Left hindlimb (tissue), 1 donor: Measurements from ENCODE around the gene CASP4.
"Not testable (repeated sequence)": the region's sequence is repeated elsewhere in the genome, so short reads cannot be mapped to it uniquely, and the experiment has no call there.

Source experiments
- DNase-seq: peaks from one replicate; pipeline ENCODE4 v3.0.0-alpha.2; 2018

The CASP4 gene

DNA sequence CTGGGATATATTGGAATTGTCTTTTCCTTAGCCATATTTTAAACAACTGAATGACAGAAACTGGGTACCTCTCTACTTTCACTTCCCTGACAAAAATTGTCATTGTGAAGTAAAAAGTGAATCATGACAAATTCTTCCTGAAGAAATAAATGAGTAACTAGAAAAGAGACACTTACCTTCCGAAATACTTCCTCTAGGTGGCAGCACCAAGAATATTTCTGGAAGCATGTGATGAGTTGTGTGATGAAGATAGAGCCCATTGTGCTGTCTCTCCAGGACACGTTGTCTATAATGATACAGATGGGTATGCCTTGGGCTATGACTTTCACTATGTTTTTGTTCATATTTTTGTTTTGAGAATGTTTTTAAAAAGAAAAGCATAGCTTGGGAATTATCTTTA is 21.5 kb downstream of the CASP4 start:
- DNase-seq: no peak

DNA sequence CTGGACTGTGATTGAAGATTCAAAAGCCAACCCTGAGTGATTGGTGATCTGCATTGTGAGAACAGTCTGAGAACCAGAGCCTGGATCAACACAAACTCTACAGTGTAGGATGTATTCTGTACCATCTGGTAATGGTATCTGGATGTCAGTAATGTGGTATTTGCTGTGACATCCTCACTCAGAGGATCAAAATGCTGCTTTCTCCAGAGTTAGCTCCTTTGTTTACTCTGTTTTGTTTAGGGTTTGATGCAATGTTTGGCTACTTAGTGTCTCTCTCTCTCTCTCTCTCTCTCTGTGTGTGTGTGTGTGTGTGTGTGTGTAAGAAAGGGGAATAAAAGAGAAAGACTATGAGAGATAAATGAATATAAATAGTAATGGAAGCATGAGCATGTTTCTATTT is 24.3 kb downstream of the CASP4 start:
- DNase-seq: no peak

DNA sequence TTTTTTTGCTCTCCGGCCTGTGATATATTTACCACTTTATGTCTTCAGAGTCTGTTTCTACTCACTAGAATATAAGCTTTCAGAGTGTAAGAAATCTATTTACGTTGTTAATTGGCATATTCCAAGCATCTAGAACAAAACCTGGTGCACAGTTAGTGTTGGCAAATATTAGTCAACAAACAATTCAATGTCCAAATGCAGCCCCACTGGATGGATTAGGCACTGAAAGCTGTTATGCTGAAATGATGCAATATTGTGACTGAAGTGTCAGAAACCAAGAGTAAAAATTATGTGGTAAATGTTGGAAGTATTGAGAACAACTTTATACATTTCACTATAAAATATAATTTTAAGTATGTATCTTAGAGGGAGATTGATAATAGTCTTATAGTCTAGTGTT is 24.8 kb downstream of the CASP4 start:
- no peak for DNase-seq

DNA sequence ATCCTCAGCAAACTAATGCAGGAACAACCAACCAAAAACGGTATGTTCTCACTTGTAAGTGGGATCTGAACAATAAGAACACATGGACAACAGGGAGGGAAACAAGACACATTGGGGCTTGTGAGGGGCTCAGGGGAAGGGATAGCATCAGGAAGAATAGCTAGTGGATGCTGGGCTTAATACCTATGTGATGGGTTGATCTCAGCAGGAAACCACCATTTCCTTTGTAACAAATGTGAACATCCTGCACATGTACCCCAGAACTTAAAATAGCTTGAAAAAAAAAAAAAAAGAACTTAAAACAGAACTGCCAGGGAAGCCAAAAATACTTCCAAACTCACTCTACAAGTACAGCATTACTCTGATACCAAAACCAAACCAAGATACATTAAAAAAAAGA is 33.8 kb downstream of the CASP4 start:
- DNase-seq: no peak

DNA sequence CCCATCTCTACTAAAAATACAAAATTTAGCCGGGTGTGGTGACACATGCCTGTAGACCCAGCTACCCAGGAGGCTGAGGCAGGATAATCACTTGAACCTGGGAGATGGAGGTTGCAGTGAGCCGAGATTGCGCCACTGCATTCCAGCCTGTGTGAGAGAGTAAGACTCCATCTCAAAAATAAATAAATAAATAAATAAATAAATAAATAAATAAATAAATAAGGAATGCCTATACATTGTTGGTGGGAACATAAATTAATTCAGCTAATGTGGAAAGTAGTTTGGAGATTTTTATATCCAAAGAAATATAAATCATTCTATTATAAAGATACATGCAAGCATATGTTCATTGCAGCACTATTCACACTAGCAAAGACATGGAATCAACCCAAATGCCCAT is 34.3 kb downstream of the CASP4 start:
- DNase-seq: not testable (repeated sequence)

GRCh38 chr11:104928811-104929210 is 39.6 kb downstream of the CASP4 start:
- no peak for DNase-seq

- DNase-seq: no peak
These were observed 41.4 kb downstream of the CASP4 start for GRCh38 chr11:104926771-104927611.

GRCh38 chr11:104925850-104926249 is 42.5 kb downstream of the CASP4 start:
- DNase-seq: no peak

- no peak for DNase-seq
These were observed 50.1 kb downstream of the CASP4 start for GRCh38 chr11:104918113-104918824.

GRCh38 chr11:104917271-104918112 is 50.9 kb downstream of the CASP4 start:
- no peak for DNase-seq

DNA sequence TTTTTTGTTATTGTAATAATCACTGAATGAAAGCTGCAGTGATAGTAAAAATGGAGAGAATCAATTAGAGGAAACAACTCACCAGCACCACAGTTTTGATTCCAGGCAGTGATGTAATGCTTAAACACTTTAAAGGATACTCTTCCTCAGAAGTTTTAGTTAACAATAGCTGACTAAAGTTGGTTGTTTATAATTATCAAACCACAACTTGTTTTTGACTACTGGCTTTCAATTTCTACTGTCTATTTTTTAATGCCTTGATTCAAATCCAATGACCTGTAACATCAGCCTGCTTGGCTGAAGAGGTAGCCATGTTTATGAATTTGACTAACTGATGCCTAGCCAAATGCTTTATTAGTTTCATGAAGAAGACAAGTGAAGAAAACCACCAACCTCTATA is 51.9 kb downstream of the CASP4 start:
- no peak for DNase-seq

DNA sequence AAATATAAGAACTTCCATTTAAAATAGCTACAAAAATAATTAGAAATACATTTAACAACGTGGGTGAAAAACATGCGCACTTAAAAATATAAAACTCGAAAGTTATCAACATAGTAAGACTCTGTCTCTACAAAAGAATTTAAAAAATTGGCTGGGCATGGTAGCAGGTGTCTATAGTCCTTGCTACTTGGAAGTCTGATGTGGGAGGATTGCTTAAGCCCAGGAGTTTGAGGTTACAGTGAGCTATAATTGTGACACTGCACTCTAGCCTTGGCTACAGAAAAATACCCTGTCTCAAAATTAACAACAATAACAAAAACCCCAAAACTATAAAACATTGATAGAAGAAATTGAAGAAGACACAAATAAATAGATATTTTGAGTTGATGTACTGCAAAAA is 56.3 kb downstream of the CASP4 start:
- DNase-seq: no peak

DNA sequence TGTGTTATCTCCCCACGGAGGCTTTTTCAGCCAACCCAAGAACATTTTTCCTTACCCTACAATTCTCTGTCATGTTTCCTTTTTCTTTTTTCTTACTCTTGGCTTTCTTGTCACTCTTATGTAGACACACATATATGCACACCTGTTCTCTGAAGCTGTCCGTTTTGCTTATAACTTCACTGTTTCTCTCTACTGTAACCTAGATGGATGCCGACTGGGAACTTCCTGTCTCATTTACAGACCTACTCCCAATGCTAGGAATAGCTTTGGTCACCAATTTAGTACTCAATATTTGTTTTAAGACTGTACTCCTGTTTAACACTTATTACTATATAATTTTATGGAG is 60.2 kb downstream of the CASP4 start:
- no peak for DNase-seq

- no peak for DNase-seq
These were observed 60.7 kb downstream of the CASP4 start for GRCh38 chr11:104907521-104908185.

GRCh38 chr11:104905271-104905670 is 63.1 kb downstream of the CASP4 start:
- DNase-seq: no peak

- DNase-seq: no peak
These were observed 69.1 kb downstream of the CASP4 start for GRCh38 chr11:104899226-104899625.

DNA sequence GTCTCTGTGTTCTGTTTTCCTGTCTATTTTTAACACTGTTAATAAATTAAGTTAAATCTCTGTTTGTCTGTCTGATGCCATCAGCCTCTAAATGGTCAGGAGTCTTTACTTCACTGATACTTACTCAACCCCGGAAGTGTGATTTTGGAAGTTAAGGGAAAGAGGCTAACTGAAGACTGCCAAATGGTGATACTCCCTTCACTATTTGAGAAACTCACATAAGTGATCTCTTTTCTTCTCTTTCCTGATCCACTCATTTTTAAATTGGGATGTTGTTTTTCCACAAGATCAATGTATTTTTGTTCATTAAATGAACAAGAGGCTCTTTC is 69.7 kb downstream of the CASP4 start:
- DNase-seq: no peak

DNA sequence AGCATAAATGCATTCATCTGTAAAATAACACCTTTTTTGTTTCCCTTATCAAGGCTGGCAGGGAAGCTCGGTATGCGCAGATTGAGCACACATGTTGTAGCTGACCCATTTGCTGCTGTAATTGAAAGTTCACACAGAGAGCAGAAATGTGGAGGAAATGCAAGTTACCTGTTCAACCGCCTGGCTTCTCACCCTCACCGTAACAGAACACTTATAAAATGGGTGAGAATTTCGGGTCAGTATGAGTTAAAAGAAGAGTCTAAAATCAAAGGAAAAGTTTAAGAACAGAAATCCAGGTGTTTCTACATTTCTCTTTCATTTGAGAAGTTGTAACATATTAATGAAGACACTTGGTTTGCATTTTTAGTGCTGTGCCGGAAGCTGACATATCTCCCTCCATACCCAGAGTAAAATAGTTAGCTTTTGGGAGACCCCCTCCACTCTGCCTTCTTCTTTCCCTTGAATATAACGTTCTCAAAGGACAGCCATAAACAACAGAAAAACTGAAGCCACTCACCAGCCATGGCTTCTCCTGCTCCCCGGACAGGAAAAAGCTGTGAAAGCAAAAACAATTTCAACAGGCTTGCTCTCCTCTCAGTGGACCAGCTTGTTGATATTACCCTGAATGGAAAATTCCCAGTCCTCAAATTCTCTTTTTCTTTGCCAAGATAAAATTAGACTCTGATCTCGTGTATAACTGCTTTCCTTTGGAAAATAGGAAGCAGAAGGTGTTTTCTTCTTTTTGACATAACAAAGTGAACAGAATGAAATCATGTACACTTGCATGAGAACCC is 70.3 kb downstream of the CASP4 start, which contains the start of gene CASP12:
CASP12 (minus strand) TSS at position 570 of the 794 bp plus-strand sequence.
- DNase-seq: no peak

DNA sequence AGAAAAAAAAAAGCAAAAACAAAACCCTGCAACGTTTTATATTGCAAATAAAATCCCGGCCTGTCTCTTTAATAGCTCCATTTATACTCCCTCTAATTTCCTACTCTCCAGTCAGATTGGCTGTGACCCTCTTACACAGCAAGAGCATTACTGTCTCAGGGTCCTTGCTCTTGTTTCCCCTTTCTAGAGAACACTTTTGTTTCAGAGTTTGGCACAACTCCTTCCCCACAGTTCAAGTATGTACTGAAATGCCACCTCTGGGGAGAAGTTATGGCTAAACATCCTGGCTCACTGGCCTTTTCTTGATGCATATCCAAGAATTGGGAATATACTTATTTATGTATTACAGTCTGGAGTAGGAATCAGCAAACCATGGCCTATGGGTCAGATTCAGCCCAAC is 72.7 kb downstream of the CASP4 start:
- DNase-seq: no peak

DNA sequence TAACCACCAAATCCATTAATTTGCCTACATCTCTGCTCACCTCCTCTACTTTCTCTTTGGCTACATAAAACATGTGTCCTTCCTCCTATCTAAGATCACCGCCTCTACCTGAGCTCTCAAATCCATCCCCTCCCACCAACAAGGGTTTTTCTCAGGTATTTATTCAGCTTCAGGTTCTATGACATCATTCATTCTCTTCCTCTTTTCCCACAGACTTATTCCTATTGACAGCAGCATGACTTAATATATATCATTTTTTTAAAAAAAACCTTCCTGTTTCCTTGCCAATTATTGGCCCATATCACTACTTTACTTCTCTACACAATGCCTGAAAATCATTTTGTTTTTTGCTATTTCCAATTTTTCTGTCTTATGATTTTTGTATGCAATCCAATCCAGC is 74.5 kb downstream of the CASP4 start:
- DNase-seq: no peak
